ENCODE data around the gene HOXA5.

- TF ChIP-seq POLR2A (IDR thresholded peaks at IDR 0.05) (no peak), CTCF (IDR thresholded peaks at IDR 0.05) (no peak)
These were observed 26.4 kb upstream of the HOXA5 start for GRCh38 chr7:27169658-27170425.
